Measurements from ENCODE around the gene CFAP410. TPM values are rescaled to one million over a fixed set of nuclear protein-coding genes. Genes with fewer than 3 reads are reported as not detected.

Gene CFAP410
- total and polyA plus RNA-seq, 2 of the 4 experiments (the other 2 are of a cell fraction), result 3.8 to 10.3 TPM

DNA sequence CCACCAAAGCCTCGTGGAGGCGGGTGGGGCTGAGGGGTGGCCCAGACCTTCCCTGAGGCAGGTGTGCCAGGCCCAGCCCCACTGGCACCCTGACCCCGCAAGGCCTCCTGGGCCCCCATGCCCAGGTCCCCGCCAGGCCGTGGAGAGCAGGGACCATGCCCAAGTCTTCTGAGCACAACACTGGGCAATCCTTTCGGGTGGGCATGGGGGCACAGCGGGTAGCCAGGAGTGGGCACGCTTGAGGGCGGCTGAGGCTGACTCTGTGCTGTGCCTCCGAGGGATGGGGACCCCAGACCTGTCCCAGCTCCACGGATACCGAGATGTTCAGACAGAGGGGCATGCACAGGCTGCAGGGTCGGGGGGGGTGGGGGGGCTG lies 12.9 kb downstream of the CFAP410 start:
- Histone ChIP-seq H3K23ac (ENCODE audit: low read depth, low read length) (no peak overlapping the region), H3K9me3 (ENCODE audit: control insufficient read depth, insufficient read depth, low read length) (no peaks in the 10 kb centered on the region), H3K79me1 (ENCODE audit: low read depth in 1 of 2, low read length in 2 of 2) (no peaks in the 10 kb centered on the region), H4K8ac (ENCODE audit: low read depth in 2 of 2, low read length in 2 of 2) (no peak overlapping the region), H4K5ac (ENCODE audit: low read depth, low read length) (no peak overlapping the region), H4K20me1 (ENCODE audit: insufficient read depth, low read length) (peaks cover 11% of the 10 kb centered on the region), H3K18ac (ENCODE audit: low read depth, low read length) (no peak overlapping the region), H3K36me3 (ENCODE audit: control insufficient read depth, insufficient read depth, low read length) (peaks cover 49% of the 10 kb centered on the region), H3K14ac (replicated peaks; ENCODE audit: low read depth, low read length) (no peak overlapping the region), H3K9me1 (ENCODE audit: insufficient read depth, low read length) (no peaks in the 10 kb centered on the region), H3K27me3 (ENCODE audit: control insufficient read depth, insufficient read depth, low read length) (no peaks in the 10 kb centered on the region), H2AK5ac (ENCODE audit: low read depth, low read length) (no peak overlapping the region), H3K27ac (ENCODE audit: insufficient read depth, low read length) (no peak overlapping the region), H2AFZ (replicated peaks; ENCODE audit: low read length, poor library complexity) (no peak overlapping the region), H3K56ac (ENCODE audit: extremely low read depth, insufficient read depth, low read length) (no peak overlapping the region), H4K91ac (ENCODE audit: insufficient read depth, low read depth, low read length) (no peak overlapping the region), H3K4ac (ENCODE audit: low read depth, low read length) (no peak overlapping the region), H3K4me1 (ENCODE audit: control insufficient read depth, insufficient read depth, low read length) (no peaks in the 10 kb centered on the region), H3K9ac (ENCODE audit: low read depth, low read length) (no peak overlapping the region), H2BK15ac (ENCODE audit: low read depth, low read length) (no peak overlapping the region), H3K4me3 (ENCODE audit: insufficient read depth, low read depth, low read length) (no peak overlapping the region), H2BK20ac (ENCODE audit: low read depth, low read length) (no peak overlapping the region), H2BK5ac (ENCODE audit: low read depth, low read length, poor library complexity, severe bottlenecking) (no peak overlapping the region), H2BK120ac (ENCODE audit: low read depth, low read length) (no peak overlapping the region), H2AK9ac (replicated peaks; ENCODE audit: low read depth, low read length, poor library complexity) (no peak overlapping the region), H3K4me2 (ENCODE audit: low read depth, low read length) (no peak overlapping the region)
- TF ChIP-seq NFE2L2 (IDR thresholded peaks at IDR 0.05; ENCODE audit: low read depth, low read length) (no peak), FOS (IDR thresholded peaks at IDR 0.05; ENCODE audit: low read depth, low read length) (no peak), BHLHE40 (IDR thresholded peaks at IDR 0.05; ENCODE audit: low read depth, low read length) (no peak), CHD1 (IDR thresholded peaks at IDR 0.05; ENCODE audit: low read depth, low read length) (no peak), RFX5 (IDR thresholded peaks at IDR 0.05; ENCODE audit: low read depth, low read length) (no peak), RCOR1 (IDR thresholded peaks at IDR 0.05; ENCODE audit: insufficient replicate concordance, low read length) (no peak), RAD21 (IDR thresholded peaks at IDR 0.05; ENCODE audit: low read length) (no peak), SMC3 (IDR thresholded peaks at IDR 0.05; ENCODE audit: low read depth, low read length) (no peak), MXI1 (IDR thresholded peaks at IDR 0.05; ENCODE audit: borderline replicate concordance, low read depth, low read length) (no peak)
- TF ChIP-seq, protein P1, sequence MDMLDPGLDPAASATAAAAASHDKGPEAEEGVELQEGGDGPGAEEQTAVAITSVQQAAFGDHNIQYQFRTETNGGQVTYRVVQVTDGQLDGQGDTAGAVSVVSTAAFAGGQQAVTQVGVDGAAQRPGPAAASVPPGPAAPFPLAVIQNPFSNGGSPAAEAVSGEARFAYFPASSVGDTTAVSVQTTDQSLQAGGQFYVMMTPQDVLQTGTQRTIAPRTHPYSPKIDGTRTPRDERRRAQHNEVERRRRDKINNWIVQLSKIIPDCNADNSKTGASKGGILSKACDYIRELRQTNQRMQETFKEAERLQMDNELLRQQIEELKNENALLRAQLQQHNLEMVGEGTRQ (IDR thresholded peaks at IDR 0.05; ENCODE audit: low read depth, low read length), result no peak
- TF ChIP-seq, protein P2, sequence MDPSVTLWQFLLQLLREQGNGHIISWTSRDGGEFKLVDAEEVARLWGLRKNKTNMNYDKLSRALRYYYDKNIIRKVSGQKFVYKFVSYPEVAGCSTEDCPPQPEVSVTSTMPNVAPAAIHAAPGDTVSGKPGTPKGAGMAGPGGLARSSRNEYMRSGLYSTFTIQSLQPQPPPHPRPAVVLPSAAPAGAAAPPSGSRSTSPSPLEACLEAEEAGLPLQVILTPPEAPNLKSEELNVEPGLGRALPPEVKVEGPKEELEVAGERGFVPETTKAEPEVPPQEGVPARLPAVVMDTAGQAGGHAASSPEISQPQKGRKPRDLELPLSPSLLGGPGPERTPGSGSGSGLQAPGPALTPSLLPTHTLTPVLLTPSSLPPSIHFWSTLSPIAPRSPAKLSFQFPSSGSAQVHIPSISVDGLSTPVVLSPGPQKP (IDR thresholded peaks at IDR 0.05; ENCODE audit: borderline replicate concordance, low read depth, low read length), result no peak
- in situ Hi-C loops (cut with MboI; ENCODE audit: low sequenced_read_pairs) (no loop called here), intact Hi-C loops (cut with micrococcal nuclease) (no loop called here), dilution Hi-C loops (cut with HindIII; ENCODE audit: low sequenced_read_pairs, unreplicated experiment) (no loop called here)
- ChIA-PET POLR2A (ENCODE audit: unreplicated experiment) (no interaction called here), CTCF (no interaction called here)
- DNase-seq (no peak), ATAC-seq (ENCODE audit: low read depth) (no peak)
- 100% methylated on average over 4 of the region's 13 CpGs; no CpG with 5 or more reads in 1 of the 2 experiments for WGBS, 2 experiments (ENCODE audit: extremely low coverage in 2 of 2, insufficient read length in 1 of 2)
- no TSS peak for BruUV-seq (replicated peaks)
